GM12875 (cell line): ENCODE measurements around the gene ZFAND2A.
"Not testable (repeated sequence)": the region's sequence is repeated elsewhere in the genome, so short reads cannot be mapped to it uniquely, and the experiment has no call there.

Experiments used
- H3K4me3 ChIP-seq: one replicate; pipeline ENCODE4 v1.5.1; 2011; ENCODE audit warnings: low read depth, low read length, control low read depth
- CTCF ChIP-seq: IDR thresholded peaks from 2 replicates; pipeline ENCODE4 v1.5.1; 2011; ENCODE audit warnings: low read depth, mild to moderate bottlenecking, control low read depth, inconsistent platforms, low read length, moderate library complexity, borderline replicate concordance; ENCODE audit not compliant: insufficient read depth

Gene ZFAND2A, protein sequence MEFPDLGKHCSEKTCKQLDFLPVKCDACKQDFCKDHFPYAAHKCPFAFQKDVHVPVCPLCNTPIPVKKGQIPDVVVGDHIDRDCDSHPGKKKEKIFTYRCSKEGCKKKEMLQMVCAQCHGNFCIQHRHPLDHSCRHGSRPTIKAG

GRCh38 chr7:1159891-1160669, at the start of gene ZFAND2A:
Gene ZFAND2A, minus strand, starts transcription at chr7:1160196. Its CDS starts 1,984 bp downstream, at chr7:1158212.
- H3K4me3 ChIP-seq = peak within 1 kb of the TSS; percentile 68
- no peak for TF ChIP-seq CTCF

DNA sequence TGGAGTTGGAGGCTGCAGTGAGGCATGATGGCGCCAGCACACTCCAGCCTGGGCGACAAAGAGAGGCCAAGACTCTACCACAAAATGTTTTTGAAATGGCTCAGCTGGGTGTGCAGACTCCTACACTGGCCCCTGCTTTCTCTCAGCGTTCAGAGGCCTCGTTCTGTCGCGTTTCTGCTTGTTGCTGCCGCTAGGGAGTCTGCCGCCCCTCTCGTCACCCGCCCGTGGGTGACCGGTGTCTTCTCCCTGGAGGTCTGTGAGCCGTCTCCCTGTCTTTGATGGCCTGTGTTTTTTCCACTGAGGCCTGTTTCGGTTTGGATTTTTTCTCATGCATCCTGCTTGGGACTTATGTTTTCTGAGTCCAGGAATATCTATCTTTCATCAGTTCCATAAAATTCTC, 49.1 kb upstream of the ZFAND2A start:
- no peak overlapping the region for H3K4me3 ChIP-seq
- no peak for TF ChIP-seq CTCF

DNA sequence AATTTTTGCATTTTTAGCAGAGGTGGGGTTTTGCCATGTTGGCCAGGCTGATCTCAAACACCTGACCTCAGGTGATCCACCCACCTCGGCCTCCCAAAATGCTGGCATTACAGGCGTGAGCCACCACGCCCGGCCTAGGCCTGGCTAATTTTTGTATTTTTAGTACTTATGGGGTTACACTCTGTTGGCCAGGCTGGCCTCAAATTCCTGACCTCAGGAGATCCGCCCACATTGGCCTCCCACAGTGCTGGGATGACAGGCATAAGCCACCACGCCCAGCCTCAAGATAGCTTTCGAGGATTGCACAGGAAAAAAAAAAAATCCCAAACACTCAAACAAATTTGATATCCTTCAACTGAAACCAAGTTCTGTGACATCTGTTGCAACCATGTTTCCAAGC, 45.7 kb upstream of the ZFAND2A start:
- not testable (repeated sequence) for H3K4me3 ChIP-seq

- TF ChIP-seq CTCF = no peak
- no peak overlapping the region for H3K4me3 ChIP-seq
These were observed 44.6 kb upstream of the ZFAND2A start for GRCh38 chr7:1204460-1205140.

- H3K4me3 ChIP-seq = not testable (repeated sequence)
These were observed 42.9 kb upstream of the ZFAND2A start for GRCh38 chr7:1202914-1203313.

GRCh38 chr7:1201916-1202315, 41.9 kb upstream of the ZFAND2A start:
- no peak for TF ChIP-seq CTCF
- no peak overlapping the region for H3K4me3 ChIP-seq

- TF ChIP-seq CTCF = no peak
- no peak overlapping the region for H3K4me3 ChIP-seq
These were observed 40.0 kb upstream of the ZFAND2A start for GRCh38 chr7:1200045-1200444.
